ENCODE data around the gene PCDHB9. TPM values are rescaled to one million over a fixed set of nuclear protein-coding genes. Genes with fewer than 3 reads are reported as not detected.
"Not testable (repeated sequence)": the region's sequence is repeated elsewhere in the genome, so short reads cannot be mapped to it uniquely, and the experiment has no call there.

PCDHB9 gene
- polyA plus RNA-seq (ENCODE audit: insufficient read length), result 2.9 TPM

DNA sequence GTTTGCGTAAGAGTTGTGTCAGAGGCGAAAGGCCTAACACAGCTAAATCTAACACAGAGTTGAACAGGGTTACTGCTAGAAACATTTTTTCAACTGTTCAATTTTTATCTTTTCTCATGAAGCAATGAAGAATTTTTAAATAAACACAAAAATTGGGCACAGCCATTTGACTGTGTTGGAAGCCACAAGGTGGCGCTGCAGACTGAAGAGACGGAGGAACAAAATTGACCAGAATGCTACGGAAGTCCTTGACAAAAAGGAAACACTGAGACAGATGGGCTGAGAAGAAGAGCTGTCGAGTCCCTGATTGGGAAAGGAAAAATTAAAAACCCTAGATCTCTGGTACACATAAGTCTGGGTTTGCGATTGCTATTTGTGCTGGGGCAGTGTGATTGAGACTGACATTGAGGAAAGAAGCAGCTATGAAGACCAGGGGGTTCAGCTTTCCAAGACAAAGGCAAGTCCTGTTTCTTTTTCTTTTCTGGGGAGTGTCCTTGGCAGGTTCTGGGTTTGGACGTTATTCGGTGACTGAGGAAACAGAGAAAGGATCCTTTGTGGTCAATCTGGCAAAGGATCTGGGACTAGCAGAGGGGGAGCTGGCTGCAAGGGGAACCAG, at the start of gene PCDHB9:
PCDHB9 (plus strand) TSS at position 265 of the 616 bp plus-strand sequence; CDS start at position 423, 158 bp downstream.
- no peak for DNase-seq (ENCODE audit: low read depth)

- DNase-seq (ENCODE audit: low read depth), result not testable (repeated sequence)
Observed at GRCh38 chr5:141137346-141137745, 49.6 kb upstream of the PCDHB9 start.

- no peak for DNase-seq (ENCODE audit: low read depth)
Observed at GRCh38 chr5:141149812-141150211, 37.1 kb upstream of the PCDHB9 start, which contains the start of gene PCDHB6. PCDHB6 (plus strand) TSS chr5:141150057; CDS start chr5:141150258, 201 bp downstream.

DNA sequence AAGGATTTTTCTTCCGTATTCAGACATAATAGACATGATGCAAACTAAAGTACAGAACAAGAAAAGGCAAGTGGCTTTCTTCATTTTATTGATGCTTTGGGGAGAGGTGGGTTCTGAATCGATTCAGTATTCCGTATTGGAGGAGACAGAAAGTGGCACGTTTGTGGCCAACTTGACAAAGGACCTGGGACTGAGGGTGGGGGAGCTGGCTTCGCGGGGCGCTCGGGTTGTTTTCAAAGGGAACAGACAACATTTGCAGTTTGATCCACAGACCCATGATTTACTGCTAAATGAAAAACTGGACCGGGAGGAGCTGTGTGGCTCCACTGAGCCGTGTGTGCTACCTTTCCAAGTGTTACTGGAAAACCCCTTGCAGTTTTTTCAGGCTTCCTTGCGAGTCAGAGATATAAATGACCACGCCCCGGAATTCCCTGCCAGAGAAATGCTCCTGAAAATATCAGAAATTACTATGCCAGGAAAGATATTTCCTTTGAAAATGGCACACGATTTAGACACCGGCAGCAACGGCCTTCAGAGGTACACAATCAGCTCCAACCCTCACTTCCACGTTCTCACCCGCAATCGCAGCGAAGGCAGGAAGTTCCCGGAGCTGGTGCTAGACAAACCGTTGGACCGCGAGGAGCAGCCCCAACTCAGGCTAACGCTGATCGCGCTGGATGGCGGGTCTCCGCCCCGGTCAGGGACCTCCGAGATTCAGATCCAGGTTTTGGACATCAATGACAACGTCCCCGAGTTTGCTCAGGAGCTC, 36.6 kb upstream of the PCDHB9 start:
- DNase-seq (ENCODE audit: low read depth), result no peak

DNA sequence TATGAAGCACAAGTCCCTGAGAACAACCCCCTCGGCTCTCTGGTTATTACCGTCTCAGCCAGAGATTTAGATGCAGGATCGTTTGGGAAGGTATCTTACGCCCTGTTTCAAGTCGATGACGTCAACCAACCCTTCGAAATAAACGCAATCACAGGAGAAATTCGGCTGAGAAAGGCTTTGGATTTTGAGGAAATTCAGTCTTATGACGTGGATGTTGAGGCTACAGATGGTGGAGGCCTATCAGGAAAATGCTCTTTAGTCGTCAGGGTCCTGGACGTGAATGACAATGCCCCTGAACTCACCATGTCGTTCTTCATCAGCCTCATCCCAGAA, 36.0 kb upstream of the PCDHB9 start:
- DNase-seq (ENCODE audit: low read depth), result no peak

DNA sequence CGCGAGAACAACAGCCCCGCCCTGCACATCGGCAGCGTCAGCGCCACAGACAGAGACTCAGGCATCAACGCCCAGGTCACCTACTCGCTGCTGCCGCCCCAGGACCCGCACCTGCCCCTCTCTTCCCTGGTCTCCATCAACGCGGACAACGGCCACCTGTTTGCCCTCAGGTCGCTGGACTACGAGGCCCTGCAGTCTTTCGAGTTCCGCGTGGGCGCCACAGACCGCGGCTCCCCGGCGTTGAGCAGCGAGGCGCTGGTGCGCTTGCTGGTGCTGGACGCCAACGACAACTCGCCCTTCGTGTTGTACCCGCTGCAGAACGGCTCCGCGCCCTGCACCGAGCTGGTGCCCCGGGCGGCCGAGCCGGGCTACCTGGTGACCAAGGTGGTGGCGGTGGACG, 35.3 kb upstream of the PCDHB9 start:
- DNase-seq (ENCODE audit: low read depth), result not testable (repeated sequence)

DNA sequence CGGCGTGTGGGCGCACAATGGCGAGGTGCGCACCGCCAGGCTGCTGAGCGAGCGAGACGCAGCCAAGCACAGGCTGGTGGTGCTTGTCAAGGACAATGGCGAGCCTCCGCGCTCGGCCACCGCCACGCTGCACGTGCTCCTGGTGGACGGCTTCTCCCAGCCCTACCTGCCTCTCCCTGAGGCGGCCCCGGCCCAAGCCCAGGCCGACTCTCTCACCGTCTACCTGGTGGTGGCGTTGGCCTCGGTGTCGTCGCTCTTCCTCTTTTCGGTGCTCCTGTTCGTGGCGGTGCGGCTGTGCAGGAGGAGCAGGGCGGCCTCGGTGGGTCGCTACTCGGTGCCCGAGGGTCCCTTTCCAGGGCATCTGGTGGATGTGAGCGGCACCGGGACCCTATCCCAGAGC, 34.9 kb upstream of the PCDHB9 start:
- DNase-seq (ENCODE audit: low read depth), result not testable (repeated sequence)

DNA sequence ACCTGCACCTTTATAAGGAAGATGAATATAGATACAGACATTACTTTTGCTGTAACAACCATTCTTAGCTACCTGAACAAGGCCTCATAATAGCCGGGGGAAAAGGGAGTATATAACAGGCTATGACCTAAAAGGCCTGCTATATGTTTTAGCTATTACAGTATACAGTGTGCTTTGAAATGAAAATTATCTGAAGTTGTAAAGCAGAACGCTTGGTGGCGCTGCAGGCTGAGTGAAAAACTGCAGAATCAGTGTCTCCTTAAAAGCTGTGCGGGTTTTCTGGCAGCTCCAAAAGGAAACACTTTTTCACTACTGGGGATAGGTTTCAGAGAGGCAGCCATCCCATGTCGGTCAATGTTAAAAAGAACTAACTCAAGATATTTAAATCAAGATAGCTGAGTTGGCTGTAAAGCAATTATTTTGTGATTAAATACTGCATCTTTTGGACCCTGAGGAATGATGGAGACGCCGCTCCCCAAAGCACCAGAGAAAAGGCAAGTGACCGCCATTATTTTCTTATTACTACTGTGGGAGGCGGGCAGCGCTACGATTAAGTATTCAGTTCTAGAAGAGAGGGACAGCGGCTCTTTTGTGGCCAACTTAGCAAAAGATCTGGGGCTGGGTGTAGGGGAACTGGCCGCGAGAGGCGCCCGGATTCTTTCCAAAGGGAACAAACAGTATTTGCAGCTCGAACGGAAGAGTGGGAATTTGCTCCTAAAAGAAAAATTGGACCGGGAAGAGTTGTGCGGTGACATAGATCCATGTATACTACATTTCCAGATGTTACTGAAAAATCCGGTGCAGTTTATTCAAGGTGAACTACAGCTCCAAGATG, 31.2 kb upstream of the PCDHB9 start:
- DNase-seq (ENCODE audit: low read depth), result no peak

GRCh38 chr5:141157356-141157755, 29.6 kb upstream of the PCDHB9 start:
- DNase-seq (ENCODE audit: low read depth), result not testable (repeated sequence)

GRCh38 chr5:141157901-141158300, 29.1 kb upstream of the PCDHB9 start:
- not testable (repeated sequence) for DNase-seq (ENCODE audit: low read depth)

DNA sequence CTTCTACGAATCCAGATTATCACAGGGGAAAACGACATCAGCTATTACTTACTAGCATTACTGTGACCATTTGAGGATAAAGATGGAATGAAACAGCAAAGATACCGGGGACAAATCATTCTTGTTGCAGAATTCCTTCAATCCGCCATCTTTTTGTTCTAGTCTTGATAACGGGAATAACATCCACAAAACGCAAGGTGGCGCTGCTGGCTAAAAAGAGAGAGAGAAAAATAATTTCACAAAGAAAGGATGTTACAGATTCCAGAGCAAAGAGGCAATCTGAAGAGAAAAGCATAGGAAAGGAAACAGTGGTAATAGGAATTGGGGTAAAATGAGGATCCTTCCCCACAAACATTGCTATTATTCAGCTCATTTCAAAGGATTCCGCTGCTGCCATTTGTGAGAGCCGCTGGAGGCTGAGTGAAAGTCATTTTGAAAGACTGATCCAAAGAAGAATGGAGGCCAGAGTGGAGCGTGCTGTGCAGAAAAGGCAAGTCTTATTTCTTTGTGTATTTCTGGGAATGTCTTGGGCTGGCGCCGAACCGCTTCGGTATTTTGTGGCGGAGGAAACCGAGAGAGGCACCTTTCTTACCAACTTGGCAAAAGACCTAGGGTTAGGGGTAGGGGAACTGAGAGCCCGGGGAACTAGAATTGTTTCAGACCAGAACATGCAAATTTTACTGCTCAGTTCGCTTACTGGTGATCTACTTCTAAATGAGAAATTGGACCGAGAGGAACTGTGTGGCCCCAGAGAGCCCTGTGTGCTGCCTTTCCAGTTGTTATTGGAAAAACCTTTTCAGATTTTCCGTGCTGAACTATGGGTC, 14.4 kb upstream of the PCDHB9 start, which contains the start of gene PCDHB7:
PCDHB7 (plus strand) TSS at position 264 of the 824 bp plus-strand sequence; CDS start at position 456, 192 bp downstream.
- DNase-seq (ENCODE audit: low read depth), result no peak

DNA sequence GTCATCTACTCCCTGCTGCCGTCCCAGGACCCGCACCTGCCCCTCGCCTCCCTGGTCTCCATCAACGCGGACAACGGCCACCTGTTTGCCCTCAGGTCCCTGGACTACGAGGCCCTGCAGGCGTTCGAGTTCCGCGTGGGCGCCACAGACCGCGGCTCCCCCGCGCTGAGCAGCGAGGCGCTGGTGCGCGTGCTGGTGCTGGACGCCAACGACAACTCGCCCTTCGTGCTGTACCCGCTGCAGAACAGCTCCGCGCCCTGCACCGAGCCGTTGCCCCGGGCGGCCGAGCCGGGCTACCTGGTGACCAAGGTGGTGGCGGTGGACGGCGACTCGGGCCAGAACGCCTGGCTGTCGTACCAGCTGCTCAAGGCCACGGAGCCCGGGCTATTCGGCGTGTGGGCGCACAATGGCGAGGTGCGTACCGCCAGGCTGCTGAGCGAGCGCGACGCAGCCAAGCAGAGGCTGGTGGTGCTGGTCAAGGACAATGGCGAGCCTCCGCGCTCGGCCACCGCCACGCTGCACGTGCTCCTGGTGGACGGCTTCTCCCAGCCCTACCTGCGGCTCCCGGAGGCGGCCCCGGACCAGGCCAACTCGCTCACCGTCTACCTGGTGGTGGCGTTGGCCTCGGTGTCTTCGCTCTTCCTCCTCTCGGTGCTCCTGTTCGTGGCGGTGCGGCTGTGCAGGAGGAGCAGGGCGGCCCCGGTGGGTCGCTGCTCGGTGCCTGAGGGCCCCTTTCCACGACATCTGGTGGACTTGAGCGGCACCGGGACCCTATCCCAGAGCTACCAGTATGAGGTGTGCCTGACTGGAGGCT, 12.5 kb upstream of the PCDHB9 start:
- not testable (repeated sequence) for DNase-seq (ENCODE audit: low read depth)

- no peak for DNase-seq (ENCODE audit: low read depth)
Observed at GRCh38 chr5:141175933-141176332, 11.0 kb upstream of the PCDHB9 start.

GRCh38 chr5:141177577-141178191, 9.3 kb upstream of the PCDHB9 start, which contains the start of gene PCDHB8:
PCDHB8 (plus strand) TSS chr5:141177790; CDS start chr5:141178035, 245 bp downstream.
- DNase-seq (ENCODE audit: low read depth), result not testable (repeated sequence)

DNA sequence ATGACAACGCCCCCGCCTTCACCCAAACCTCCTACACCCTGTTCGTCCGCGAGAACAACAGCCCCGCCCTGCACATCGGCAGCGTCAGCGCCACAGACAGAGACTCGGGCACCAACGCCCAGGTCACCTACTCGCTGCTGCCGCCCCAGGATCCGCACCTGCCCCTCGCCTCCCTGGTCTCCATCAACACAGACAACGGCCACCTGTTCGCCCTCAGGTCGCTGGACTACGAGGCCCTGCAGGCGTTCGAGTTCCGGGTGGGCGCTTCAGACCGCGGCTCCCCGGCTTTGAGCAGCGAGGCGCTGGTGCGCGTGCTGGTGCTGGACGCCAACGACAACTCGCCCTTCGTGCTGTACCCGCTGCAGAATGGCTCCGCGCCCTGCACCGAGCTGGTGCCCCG, 7.6 kb upstream of the PCDHB9 start:
- DNase-seq (ENCODE audit: low read depth), result not testable (repeated sequence)

DNA sequence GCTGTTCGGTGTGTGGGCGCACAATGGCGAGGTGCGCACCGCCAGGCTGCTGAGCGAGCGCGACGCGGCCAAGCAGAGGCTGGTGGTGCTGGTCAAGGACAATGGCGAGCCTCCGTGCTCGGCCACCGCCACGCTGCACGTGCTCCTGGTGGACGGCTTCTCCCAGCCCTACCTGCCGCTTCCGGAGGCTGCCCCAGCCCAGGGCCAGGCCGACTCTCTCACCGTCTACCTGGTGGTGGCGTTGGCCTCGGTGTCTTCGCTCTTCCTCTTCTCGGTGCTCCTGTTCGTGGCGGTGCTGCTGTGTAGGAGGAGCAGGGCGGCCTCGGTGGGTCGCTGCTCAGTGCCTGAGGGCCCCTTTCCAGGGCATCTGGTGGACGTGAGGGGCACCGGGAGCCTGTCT, 7.1 kb upstream of the PCDHB9 start:
- not testable (repeated sequence) for DNase-seq (ENCODE audit: low read depth)

GRCh38 chr5:141180313-141180712, 6.6 kb upstream of the PCDHB9 start:
- DNase-seq (ENCODE audit: low read depth), result no peak

- DNase-seq (ENCODE audit: low read depth), result no peak
Observed at GRCh38 chr5:141182248-141182647, 4.7 kb upstream of the PCDHB9 start, which contains the start of gene PCDHB16. PCDHB16 (plus strand) TSS chr5:141182387; CDS start chr5:141182560, 173 bp downstream.

DNA sequence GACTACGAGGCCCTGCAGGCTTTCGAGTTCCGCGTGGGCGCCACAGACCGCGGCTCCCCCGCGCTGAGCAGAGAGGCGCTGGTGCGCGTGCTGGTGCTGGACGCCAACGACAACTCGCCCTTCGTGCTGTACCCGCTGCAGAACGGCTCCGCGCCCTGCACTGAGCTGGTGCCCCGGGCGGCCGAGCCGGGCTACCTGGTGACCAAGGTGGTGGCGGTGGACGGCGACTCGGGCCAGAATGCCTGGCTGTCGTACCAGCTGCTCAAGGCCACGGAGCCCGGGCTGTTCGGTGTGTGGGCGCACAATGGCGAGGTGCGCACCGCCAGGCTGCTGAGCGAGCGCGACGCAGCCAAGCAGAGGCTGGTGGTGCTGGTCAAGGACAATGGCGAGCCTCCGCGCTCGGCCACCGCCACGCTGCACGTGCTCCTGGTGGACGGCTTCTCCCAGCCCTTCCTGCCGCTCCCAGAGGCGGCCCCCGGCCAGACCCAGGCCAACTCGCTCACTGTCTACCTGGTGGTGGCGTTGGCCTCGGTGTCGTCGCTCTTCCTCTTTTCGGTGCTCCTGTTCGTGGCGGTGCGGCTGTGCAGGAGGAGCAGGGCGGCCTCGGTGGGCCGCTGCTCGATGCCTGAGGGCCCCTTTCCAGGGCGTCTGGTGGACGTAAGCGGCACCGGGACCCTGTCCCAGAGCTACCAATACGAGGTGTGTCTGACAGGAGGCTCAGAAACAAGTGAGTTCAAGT, 2.7 kb upstream of the PCDHB9 start:
- DNase-seq (ENCODE audit: low read depth), result not testable (repeated sequence)
